H1 (cell line): ENCODE results near the gene PRKCA. TPM values are rescaled to one million over a fixed set of nuclear protein-coding genes. Genes with fewer than 3 reads are reported as not detected.

Source experiments
- CTCF ChIA-PET: fragments of 300-600 bp; sonication (Branson Sonifier 250); formaldehyde crosslinking; loops from one replicate; lab custom pipeline; 2021; ENCODE audit not compliant: partially characterized antibody; lab: Charles Lee
- POLR2A ChIA-PET: fragments of 300-600 bp; sonication (Branson Sonifier 250); formaldehyde crosslinking; loops from one replicate; lab custom pipeline; 2021; ENCODE audit warnings: inconsistent platforms; ENCODE audit not compliant: partially characterized antibody; lab: Charles Lee
- DNase-seq, 2 experiments: peaks; one replicate each; pipeline versions ENCODE4 v3.0.0 to v3.0.0-alpha.2; 2010 to 2022; ENCODE audit warnings: low spot score in 2 of 2, low read depth in 1 of 2, mixed read lengths in 1 of 2
- FAIRE-seq: peaks from 2 replicates; lab custom pipeline; 2011; peaks lifted over from hg19 to GRCh38; lab: Jason Lieb, UNC
- H2AFZ ChIP-seq: 2 replicates; pipeline ENCODE4 v1.8.1; 2012; ENCODE audit warnings: low read length, inconsistent platforms
- H2AK5ac ChIP-seq: 2 replicates; pipeline ENCODE4 v1.6.1; 2013; ENCODE audit warnings: low read depth, low read length
- H2BK120ac ChIP-seq: replicated peaks from 2 replicates; pipeline ENCODE3; 2013; ENCODE audit warnings: low read depth, low read length, inconsistent platforms
- H2BK12ac ChIP-seq: 2 replicates; pipeline ENCODE4 v1.6.1; 2013; ENCODE audit warnings: low read depth, low read length
- H2BK15ac ChIP-seq: 2 replicates; pipeline ENCODE4 v1.6.1; 2013; ENCODE audit warnings: low read length
- H2BK20ac ChIP-seq: 2 replicates; pipeline ENCODE4 v1.6.1; 2013; ENCODE audit warnings: low read length
- H2BK5ac ChIP-seq: 2 replicates; pipeline ENCODE4 v1.6.1; 2013; ENCODE audit warnings: low read depth, low read length
- H3K14ac ChIP-seq: 2 replicates; pipeline ENCODE4 v1.6.1; 2013; ENCODE audit warnings: inconsistent platforms; ENCODE audit not compliant: insufficient read length
- H3K18ac ChIP-seq: 2 replicates; pipeline ENCODE4 v1.6.1; 2013; ENCODE audit warnings: low read length; ENCODE audit errors: extremely low read depth
- H3K23ac ChIP-seq: 2 replicates; pipeline ENCODE4 v1.6.1; 2013; ENCODE audit warnings: inconsistent platforms; ENCODE audit not compliant: insufficient read length
- H3K23me2 ChIP-seq: 2 replicates; pipeline ENCODE4 v1.6.1; 2013; ENCODE audit warnings: low read depth, low read length
- H3K27ac ChIP-seq: 2 replicates; pipeline ENCODE4 v1.6.1; 2011; ENCODE audit warnings: low read depth, low read length, inconsistent platforms
- H3K27me3 ChIP-seq, 4 experiments: replicated peaks in 1 of 4; 1 replicate in 1 of 4; 2 replicates in 3 of 4; pipeline versions ENCODE4 v1.6.1 to v1.8.1; 2011 to 2013; ENCODE audit warnings: low read length in 3 of 4, mild to moderate bottlenecking in 3 of 4, inconsistent platforms in 2 of 4, mixed read lengths in 2 of 4, moderate library complexity in 1 of 4; ENCODE audit not compliant: control insufficient read depth in 3 of 4, insufficient read depth in 3 of 4; ENCODE audit errors: extremely low read depth in 1 of 4
- H3K36me3 ChIP-seq, 4 experiments: 2 replicates each; pipeline versions ENCODE4 v1.6.1 to v1.8.1; 2011 to 2013; ENCODE audit warnings: mild to moderate bottlenecking in 4 of 4, low read length in 3 of 4, moderate library complexity in 2 of 4, control low read depth in 1 of 4, inconsistent platforms in 1 of 4; ENCODE audit not compliant: insufficient read depth in 4 of 4, control insufficient read depth in 2 of 4
- H3K4ac ChIP-seq: replicated peaks from 2 replicates; pipeline ENCODE3; 2013; ENCODE audit warnings: low read length, low read depth, mixed read lengths, inconsistent platforms; ENCODE audit not compliant: insufficient read length
- H3K4me1 ChIP-seq, 4 experiments: replicated peaks in 1 of 4; 1 replicate in 1 of 4; 2 replicates in 3 of 4; pipeline versions ENCODE4 v1.6.1 to v1.8.1; 2011 to 2013; ENCODE audit warnings: low read length in 3 of 4, inconsistent platforms in 2 of 4, mixed read lengths in 1 of 4; ENCODE audit not compliant: insufficient read depth in 4 of 4, control insufficient read depth in 3 of 4
- H3K4me2 ChIP-seq, 2 experiments: 2 replicates each; pipeline versions ENCODE4 v1.6.1 to v1.8.1; 2011 to 2013; ENCODE audit warnings: low read depth in 2 of 2, low read length in 2 of 2, control low read depth in 1 of 2, inconsistent platforms in 1 of 2, mild to moderate bottlenecking in 1 of 2; ENCODE audit not compliant: insufficient read depth in 1 of 2
- H3K4me3 ChIP-seq, 4 experiments: fragments of 200-600, 300-600 bp in 1 of 4; sonication (generic), shearing (Covaris generic), sonication (Bioruptor Twin) in 1 of 4; 2 replicates each; pipeline versions ENCODE4 v1.5.1 to v1.8.1; 2011 to 2016; ENCODE audit warnings: low read length in 4 of 4, low read depth in 3 of 4, control low read depth in 2 of 4, inconsistent platforms in 2 of 4, mild to moderate bottlenecking in 2 of 4, mixed read lengths in 1 of 4, moderate library complexity in 1 of 4; ENCODE audit not compliant: insufficient read depth in 2 of 4; ENCODE audit errors: extremely low read depth in 1 of 4
- H3K56ac ChIP-seq: replicated peaks from 2 replicates; pipeline ENCODE3; 2013; ENCODE audit warnings: low read depth, mild to moderate bottlenecking, mixed read lengths, low read length, inconsistent platforms; ENCODE audit not compliant: insufficient read length
- H3K79me1 ChIP-seq: 2 replicates; pipeline ENCODE4 v1.6.1; 2013; ENCODE audit warnings: low read depth, low read length, control low read depth
- H3K79me2 ChIP-seq, 2 experiments: 2 replicates each; pipeline versions ENCODE4 v1.6.1 to v1.8.1; 2012 to 2013; ENCODE audit warnings: low read length in 2 of 2, mild to moderate bottlenecking in 2 of 2, inconsistent platforms in 1 of 2; ENCODE audit not compliant: insufficient read depth in 2 of 2, control insufficient read depth in 1 of 2
- H3K9ac ChIP-seq, 4 experiments: replicated peaks in 1 of 4; 1 replicate in 1 of 4; 2 replicates in 3 of 4; pipeline versions ENCODE4 v1.6.1 to v1.8.1; 2011 to 2013; ENCODE audit warnings: low read depth in 3 of 4, low read length in 3 of 4, control low read depth in 2 of 4, mild to moderate bottlenecking in 2 of 4, moderate library complexity in 2 of 4, inconsistent platforms in 1 of 4; ENCODE audit errors: extremely low read depth in 1 of 4
- H3K9me3 ChIP-seq, 2 experiments: 2 replicates each; pipeline versions ENCODE4 v1.6.1 to v1.8.1; 2012 to 2013; ENCODE audit warnings: mild to moderate bottlenecking in 2 of 2, moderate library complexity in 2 of 2, control low read depth in 1 of 2, inconsistent platforms in 1 of 2, low read depth in 1 of 2, low read length in 1 of 2, mixed read lengths in 1 of 2; ENCODE audit not compliant: insufficient read depth in 2 of 2
- H4K20me1 ChIP-seq, 2 experiments: replicated peaks in 1 of 2; 2 replicates each; pipeline versions ENCODE3 to v1.8.1; 2011 to 2013; ENCODE audit warnings: inconsistent platforms in 2 of 2, low read length in 2 of 2, mild to moderate bottlenecking in 1 of 2; ENCODE audit not compliant: insufficient read depth in 2 of 2, control insufficient read depth in 1 of 2
- H4K5ac ChIP-seq: 2 replicates; pipeline ENCODE4 v1.6.1; 2013; ENCODE audit warnings: low read length, low read depth, mixed read lengths, inconsistent platforms; ENCODE audit not compliant: insufficient read length
- H4K8ac ChIP-seq: 2 replicates; pipeline ENCODE4 v1.8.0; 2013; ENCODE audit warnings: mild to moderate bottlenecking, moderate library complexity, low read length, inconsistent platforms; ENCODE audit not compliant: insufficient read depth; ENCODE audit errors: extremely low read depth
- H4K91ac ChIP-seq: replicated peaks from 2 replicates; pipeline ENCODE3; 2013; ENCODE audit warnings: low read length, mixed read lengths, inconsistent platforms; ENCODE audit not compliant: insufficient read length
- BCL11A ChIP-seq, 2 experiments: IDR thresholded peaks; one replicate each; pipeline ENCODE4 v1.6.1; 2011; ENCODE audit warnings: low read depth in 2 of 2, low read length in 2 of 2, mild to moderate bottlenecking in 2 of 2
- CHD1 ChIP-seq: IDR thresholded peaks from 2 replicates; pipeline ENCODE4 v1.6.1; 2012; ENCODE audit warnings: low read depth, low read length, improper control_type of control experiment
- EP300 ChIP-seq, 2 experiments: IDR thresholded peaks; 1 replicate in 1 of 2; 2 replicates in 1 of 2; pipeline ENCODE4 v1.6.1; 2011 to 2012; ENCODE audit warnings: low read depth in 2 of 2, low read length in 2 of 2, mild to moderate bottlenecking in 2 of 2, borderline replicate concordance in 1 of 2, inconsistent platforms in 1 of 2, moderate library complexity in 1 of 2
- GTF2F1 ChIP-seq: IDR thresholded peaks from 2 replicates; pipeline ENCODE4 v1.6.1; 2012; ENCODE audit warnings: low read depth, low read length, improper control_type of control experiment, borderline replicate concordance
- JUND ChIP-seq: IDR thresholded peaks from 2 replicates; pipeline ENCODE4 v1.6.1; 2011; ENCODE audit warnings: mild to moderate bottlenecking, improper control_type of control experiment, low read length
- NANOG ChIP-seq: IDR thresholded peaks from 2 replicates; pipeline ENCODE4 v1.6.1; 2011; ENCODE audit warnings: low read length, low read depth, mild to moderate bottlenecking, inconsistent platforms; ENCODE audit not compliant: insufficient read depth, poor library complexity, severe bottlenecking
- SP1 ChIP-seq: IDR thresholded peaks from 2 replicates; pipeline ENCODE4 v1.6.1; 2011; ENCODE audit warnings: low read depth, low read length
- TEAD4 ChIP-seq: IDR thresholded peaks from 2 replicates; pipeline ENCODE4 v1.6.1; 2012; ENCODE audit warnings: low read depth, low read length, inconsistent platforms, mixed read lengths
- polyA plus RNA-seq, 7 experiments: library from polyadenylated mRNA; depleted of rRNA in 3 of 7; stranded (reverse) in 5 of 7; unstranded in 2 of 7; fragments of >200 nt in 5 of 7; fragments of 200-250 nt in 2 of 7; gene quantifications; 1 replicate in 5 of 7; 2 replicates in 1 of 7; 4 replicates in 1 of 7; pipeline versions ENCODE4 v1.2.1 to v1.2.3, GENCODE V29; 2011 to 2013; ENCODE audit warnings: missing spikeins in 2 of 7, mixed read lengths in 2 of 7
- total RNA-seq: library from RNA; stranded (reverse); fragmentation: NEBNext Ultra II Directional; extraction: Animal tissue kit (Norgen Biotek cat#: 25700); gene quantifications from 2 replicates; pipeline ENCODE4 v1.2.1, GENCODE V29; 2021
- TF ChIP-seq, protein P1 (sequence below): IDR thresholded peaks from 2 replicates; pipeline ENCODE4 v1.6.1; 2012; ENCODE audit warnings: inconsistent platforms

The PRKCA gene
- total and polyA plus RNA-seq, 2 of the 8 experiments (the other 6 are each of a cell fraction or from before 2014, with no cell fraction given) = 5.8 to 17.8 TPM

DNA sequence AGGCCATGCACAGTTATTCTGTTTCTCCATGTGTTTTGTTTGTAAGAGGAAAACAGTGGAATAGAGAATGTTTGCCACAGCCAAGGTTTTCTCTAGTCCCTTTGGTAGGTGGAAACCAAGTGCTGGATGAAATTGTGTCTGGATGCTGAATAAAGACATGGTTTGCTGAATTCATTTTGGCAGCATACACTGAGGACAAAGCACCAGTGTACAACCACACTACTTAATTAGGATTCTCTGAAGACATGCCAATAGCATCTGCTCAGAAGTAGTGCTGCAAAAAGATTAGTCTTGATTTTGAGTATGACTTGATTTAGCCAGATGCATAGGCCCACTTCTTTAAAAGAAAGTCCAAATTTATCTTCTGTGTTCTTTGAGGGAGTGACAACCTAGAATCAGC, 302.0 kb downstream of the PRKCA start:
- Histone ChIP-seq H4K91ac (no peak overlapping the region), H2BK12ac (no peak overlapping the region), H4K8ac (no peak overlapping the region), H3K23me2 (no peaks in the 10 kb centered on the region), H3K14ac (no peak overlapping the region), H2AFZ (no peak overlapping the region), H3K9ac (no peak overlapping the region), H3K36me3 (no peaks in the 10 kb centered on the region), H3K9me3 (no peaks in the 10 kb centered on the region), H2BK20ac (no peak overlapping the region), H2BK15ac (no peak overlapping the region), H3K27ac (no peak overlapping the region), H2AK5ac (no peak overlapping the region), H4K20me1 (no peaks in the 10 kb centered on the region), H3K23ac (no peak overlapping the region), H3K4me2 (no peak overlapping the region), H3K4ac (no peak overlapping the region), H3K18ac (no peak overlapping the region), H3K79me2 (no peaks in the 10 kb centered on the region), H2BK120ac (no peak overlapping the region), H3K27me3 (no peaks in the 10 kb centered on the region), H3K4me1 (peaks cover 1 to 4% (median 2%) of the 10 kb centered on the region in 4 experiments; a peak in 2 of 7 replicates), H3K79me1 (no peaks in the 10 kb centered on the region), H3K4me3 (no peak overlapping the region), H3K56ac (no peak overlapping the region), H2BK5ac (no peak overlapping the region), H4K5ac (no peak overlapping the region)
- DNase-seq (no peak), FAIRE-seq (no peak)
- CTCF ChIA-PET = interaction anchor here (2.2 kb wide), 1 partner anchor 14 kb away, joined by 5 read pairs; no protein-coding TSS in a partner anchor
- no peak for TF ChIP-seq NANOG
- TF ChIP-seq JUND = no peak
- no peak for TF ChIP-seq BCL11A (IDR thresholded peaks at IDR 0.05; ENCODE audit: low read depth in 2 of 2, low read length in 2 of 2)
- no peak for TF ChIP-seq TEAD4
- TF ChIP-seq CHD1 = no peak
- TF ChIP-seq SP1 = no peak
- TF ChIP-seq, protein P1, sequence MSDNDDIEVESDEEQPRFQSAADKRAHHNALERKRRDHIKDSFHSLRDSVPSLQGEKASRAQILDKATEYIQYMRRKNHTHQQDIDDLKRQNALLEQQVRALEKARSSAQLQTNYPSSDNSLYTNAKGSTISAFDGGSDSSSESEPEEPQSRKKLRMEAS = no peak
- TF ChIP-seq GTF2F1 = no peak
- TF ChIP-seq EP300 (IDR thresholded peaks at IDR 0.05; ENCODE audit: borderline replicate concordance in 1 of 2, low read depth in 2 of 2, low read length in 2 of 2) = no peak
- POLR2A ChIA-PET = no interaction called here
